ENCODE data around the gene SGCB.
A peak's percentile ranks its signal among the peaks of the same experiment; 100 is the strongest.

The SGCB gene

DNA sequence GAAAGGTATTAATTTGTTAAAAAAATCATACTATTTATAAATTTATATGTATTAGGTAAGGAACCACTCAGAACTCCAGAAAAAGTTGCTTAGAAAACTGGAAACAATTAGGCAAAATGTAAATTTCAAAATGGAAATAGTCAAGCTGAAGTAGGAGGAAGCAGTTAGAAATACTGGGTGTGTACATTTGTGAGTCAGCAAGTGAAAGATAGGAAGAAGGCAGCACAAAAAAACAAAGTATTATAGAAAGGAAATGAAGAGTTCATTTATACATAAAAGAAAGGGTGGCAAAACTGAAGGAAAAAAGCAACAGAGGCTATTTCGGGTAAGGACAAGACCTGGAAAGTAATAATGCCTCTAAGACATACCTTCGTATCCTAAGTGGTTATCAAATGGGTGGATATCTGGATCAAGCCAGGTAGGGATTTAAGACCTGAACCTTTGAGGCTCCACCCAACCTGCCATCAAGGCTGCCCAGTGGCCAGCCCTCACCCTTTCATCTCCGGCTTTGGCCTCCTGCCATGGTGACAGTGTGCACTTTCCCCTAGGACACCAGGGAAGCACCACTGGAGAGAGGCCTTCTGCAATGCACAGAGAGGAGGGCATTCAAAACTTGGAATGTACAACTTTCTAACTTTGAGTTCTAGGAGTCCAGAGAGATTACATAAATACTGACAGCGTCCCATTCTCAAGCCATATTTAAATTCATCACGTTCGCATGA, 18.0 kb downstream of the SGCB start, which contains the start of gene LRRC66:
TSS of gene LRRC66 (minus strand) at position 428 of the 722 bp plus-strand sequence. CDS start 2,750 bp downstream, outside the sequence.
- DNase-seq: no peak

DNA sequence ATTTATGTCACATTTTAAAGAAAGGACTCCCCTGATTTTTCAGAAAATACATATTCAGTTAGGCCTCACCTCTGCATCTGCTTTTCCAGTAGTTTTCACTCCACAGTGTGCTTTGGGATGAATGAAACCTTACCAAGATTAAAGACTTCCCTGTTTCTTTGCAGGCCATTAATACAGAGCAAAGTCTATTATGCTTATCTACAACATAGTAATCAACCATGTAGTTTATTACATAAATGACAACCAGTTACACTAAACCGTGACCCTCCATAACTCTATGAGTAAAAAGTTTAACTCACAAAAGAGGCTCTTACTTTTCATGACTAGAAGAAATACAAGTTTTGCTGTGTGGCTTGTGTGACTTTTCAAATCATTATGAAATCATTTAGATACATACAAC, 20.3 kb downstream of the SGCB start:
- DNase-seq: no peak

DNA sequence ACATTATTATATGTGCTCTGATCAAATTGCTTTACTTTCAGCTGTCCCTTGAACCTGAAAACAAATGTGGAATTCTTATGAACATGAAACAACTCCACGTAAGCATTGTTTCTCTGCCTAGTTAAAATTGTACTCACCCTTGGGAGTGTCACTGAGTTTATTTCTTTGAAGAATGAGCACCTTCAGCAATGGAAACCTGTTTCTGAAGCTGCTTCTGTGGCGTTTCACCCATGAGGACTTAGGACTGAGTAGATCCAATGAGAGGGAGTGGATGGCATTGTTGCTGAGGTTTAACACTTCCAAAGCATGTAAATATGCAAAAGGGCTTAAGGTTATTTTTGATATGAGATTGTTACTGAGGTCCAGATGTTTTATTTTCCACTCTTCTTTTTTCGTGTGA, 21.1 kb downstream of the SGCB start:
- no peak for DNase-seq

DNA sequence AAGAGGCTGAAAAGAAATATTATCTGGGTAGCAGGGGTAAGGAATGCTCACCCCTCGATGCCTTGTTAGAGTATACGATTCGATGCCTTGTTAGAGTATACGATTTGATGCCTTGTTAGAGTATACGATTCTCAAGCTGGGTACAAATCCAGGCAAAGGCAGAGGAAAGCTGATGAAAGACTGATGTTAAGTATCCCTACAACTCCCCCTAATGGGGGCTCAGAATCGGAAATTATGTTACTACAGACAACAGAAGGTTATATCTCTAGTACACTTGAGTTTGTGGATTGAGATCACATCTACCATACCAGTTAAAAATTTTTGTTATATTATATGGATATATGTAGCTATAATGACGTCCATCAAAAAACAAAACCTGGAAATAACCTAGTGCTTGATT, 22.7 kb downstream of the SGCB start:
- DNase-seq: no peak

DNA sequence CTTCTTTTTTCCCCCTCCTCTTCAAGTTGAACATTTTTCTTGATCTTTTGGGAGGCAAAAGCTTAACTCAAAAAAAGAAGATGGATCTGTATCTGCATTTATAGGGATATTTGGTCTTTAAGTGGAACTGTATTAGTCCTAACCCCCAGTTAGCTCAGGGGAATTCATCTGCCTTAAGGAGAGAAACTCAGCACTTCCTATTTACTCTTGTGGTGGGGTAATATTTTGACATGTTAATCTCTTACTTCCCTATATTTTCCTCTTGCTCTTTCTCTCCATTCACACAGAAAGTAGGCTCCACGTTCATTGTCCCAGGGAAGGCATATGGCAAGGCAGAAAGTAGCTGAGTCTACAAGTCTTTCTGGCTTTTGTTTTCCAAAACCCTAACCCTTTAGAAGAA, 23.2 kb downstream of the SGCB start:
- DNase-seq: no peak

DNA sequence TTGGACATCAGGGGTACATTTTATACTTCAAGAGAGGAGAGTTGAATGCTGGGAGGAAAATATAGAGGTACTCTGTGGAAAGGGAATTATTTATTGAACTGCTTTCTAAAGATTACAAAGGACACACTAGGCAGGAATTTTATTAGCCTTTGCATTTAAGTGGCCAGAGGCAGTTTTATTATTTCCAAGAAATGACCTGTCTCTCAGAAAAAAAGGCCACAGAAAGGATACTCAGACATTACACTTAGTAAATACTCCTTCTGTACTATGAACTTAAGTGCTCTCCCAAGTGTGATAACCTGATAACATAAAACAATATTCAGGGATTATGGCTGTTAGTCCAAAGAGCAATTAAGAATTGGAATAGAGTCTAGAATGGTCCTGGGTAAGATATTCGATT, 25.4 kb downstream of the SGCB start:
- DNase-seq: no peak

DNA sequence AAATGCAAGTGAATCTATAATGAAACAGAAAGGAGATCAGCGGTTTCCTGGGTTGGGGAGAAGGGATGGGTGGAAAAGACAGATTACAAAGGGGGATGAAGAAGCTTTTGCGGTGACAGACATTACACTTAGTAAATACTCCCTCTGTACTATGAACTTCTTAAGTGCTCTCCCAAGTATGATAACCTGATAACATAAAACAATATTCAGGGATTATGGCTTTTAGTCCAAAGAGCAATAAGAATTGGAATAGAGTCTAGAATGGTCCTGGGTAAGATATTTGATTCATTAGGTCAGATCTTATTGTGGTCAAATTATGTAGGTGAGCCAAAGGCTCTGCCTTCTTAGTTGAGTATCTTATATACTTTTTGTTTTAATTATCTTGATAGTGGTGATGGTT, 27.1 kb downstream of the SGCB start:
- DNase-seq: no peak

DNA sequence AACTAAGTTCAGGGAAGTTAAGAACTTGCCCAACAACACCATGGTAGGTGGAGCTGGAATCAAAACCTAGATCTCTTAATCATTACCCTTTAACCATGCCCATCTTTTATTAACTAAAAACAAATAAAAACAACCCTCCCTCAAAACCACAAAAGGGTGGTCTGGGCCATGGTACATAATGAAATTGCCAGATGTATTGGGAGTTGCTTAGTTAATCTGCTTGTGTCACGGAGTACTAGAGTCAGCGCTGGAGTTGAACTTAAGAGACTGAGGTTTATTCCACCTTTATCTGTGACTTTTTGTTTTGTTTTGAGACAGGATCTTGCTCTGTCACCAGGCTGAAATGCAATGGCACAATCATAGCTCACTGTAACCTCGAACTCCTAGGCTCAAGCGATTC, 31.2 kb downstream of the SGCB start:
- DNase-seq: no peak

DNA sequence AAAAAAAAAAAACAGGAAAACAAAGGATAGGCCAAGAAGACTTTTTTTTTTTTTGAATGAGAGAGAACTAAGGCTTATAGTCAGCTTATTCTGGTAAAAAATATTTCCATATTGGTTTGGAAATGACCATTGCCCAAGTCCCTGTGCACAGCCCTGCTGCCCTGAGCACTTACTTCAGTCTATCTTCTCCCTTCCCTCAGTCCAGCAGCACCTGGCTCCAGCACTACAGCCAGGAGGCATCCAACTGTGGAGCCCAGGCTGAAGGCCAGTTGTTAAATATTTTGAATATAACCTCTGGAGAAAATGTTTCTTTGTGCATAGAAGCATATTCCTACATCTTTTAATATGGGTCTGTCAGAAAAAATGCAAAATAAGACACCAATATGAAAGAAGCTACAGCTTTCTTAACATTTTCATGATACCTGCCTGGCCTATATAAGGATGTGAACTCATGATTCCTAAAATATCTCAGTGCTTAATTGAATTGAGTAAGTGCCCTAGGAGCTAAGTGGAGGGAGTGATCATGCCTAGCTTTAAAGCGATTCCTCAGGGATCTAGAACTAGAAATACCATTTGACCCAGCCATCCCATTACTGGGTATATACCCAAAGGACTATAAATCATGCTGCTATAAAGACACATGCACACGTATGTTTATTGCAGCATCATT, 32.4 kb downstream of the SGCB start:
- no peak for DNase-seq

DNA sequence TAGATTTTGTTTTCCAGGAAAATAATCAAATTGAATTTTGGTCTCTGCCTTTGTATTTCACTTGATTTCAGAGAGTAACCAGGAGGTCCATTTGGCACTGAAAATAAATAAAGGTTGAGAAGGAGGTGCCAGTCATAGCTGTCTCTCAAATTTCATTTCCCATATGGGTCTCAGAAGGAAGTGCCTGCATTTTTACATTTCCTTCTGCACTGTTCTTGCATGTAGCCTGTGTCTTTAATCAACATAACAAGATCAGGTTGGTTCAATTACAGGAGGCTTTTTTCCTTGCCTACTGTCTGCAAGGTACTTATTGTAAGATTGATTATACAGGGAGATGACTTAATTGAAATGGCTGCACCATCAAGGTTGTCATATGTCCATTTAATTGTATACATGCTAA, 33.7 kb downstream of the SGCB start:
- no peak for DNase-seq

DNA sequence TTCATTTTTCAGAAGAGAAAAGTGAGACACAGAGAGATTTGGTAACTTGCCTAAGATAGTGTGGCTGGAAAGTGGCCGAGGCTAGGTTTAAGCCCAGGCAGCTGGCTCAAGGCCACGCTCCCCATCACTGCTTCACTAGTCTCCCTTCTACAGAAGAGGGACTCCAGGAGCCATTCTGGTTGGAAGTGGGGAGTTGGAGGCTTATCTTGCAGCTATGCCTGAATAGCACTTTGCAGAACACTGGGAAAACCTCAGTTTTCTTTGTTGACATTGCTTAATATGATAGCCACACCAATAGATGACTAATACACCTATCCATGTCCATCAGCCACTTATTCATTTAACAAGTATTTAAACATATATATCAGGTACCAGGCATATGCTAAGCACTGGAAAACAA, 36.5 kb downstream of the SGCB start:
- DNase-seq: no peak

DNA sequence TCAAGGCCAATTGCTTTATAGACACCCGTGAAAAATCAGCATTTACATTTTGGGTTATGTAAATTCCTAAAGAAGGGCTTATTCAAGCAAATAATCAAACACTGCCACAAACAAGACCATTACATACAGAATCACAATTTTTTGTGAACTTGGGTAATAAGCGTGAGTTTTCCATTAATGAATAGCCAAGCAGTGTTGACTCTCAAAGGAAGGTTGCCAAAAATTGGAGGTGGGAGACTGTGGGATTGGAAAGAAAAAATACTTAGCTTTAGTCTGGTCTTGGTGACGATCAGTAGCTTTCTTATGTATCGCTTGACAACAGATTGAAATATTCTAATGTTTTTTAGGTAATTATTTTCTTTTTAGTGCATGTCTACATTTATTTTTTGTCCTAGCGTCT, 38.8 kb downstream of the SGCB start:
- no peak for DNase-seq

DNA sequence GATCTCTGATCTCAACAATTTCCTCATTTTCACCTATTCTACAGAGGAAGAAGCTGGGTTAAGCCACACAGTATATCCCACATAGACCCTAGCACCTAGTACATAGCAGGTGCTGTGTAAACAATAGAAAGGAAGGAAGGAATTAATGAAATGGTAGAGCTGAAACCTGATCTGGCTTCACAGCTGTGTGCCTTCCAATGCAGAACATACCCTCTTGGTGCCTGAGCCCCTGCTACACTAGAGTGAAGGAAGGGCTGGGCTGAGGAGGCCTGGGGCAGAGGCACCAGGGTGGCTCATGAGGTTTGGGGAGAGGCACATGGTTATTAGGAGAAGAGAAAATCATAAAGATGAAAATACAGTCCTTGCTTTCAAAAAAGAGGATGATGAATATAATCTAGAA, 39.3 kb downstream of the SGCB start:
- no peak for DNase-seq

DNA sequence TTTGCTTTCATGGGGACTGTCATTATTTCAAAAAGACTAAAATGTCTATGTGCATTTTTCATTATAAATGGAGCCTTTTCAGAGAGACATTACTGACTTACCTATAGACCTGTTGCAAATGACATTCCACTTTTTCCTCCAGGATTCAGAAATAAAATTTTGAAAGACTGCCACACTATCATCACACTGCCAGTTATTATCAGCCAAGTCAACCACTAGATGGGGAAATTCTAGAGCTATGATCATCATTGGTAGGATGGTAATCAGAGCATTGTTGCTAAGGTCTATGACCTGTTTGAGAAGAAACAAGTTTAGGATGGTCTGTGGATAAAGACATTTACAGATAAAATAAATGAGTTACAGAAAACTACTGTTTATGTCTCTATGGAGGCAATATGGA, 40.5 kb downstream of the SGCB start:
- no peak for DNase-seq

DNA sequence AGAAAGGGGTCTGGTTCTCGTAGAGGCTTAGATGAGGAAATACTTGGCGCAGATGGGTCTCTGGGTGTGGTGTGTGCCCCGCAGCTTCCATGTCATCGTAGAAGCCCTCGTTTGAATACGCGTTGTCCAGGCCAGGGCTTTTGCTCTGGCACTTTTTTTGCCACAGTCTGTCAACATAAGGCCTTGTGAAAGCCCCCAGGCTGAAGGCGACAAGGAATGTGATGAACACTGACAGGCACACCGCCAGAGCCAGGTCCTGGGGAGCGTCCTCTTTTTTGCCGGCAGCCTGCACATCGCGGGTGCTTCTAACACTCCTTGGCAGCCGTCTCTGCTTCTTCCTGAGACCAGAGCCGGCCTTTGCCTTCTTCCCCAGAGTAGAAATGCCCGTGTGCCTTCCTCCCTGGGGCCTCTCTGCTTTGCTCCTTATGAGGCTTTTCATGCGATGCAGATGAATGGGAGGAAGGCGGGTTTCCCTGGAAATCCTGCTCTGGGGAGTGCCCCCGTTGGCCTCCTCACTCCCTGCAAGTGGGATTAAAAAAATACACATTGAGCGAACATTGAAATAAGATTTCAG, 42.4 kb downstream of the SGCB start:
- DNase-seq: peak; percentile 46

Data from retina (tissue), 1 donor.